Measurements from ENCODE around the gene B3GAT3.

Gene B3GAT3

DNA sequence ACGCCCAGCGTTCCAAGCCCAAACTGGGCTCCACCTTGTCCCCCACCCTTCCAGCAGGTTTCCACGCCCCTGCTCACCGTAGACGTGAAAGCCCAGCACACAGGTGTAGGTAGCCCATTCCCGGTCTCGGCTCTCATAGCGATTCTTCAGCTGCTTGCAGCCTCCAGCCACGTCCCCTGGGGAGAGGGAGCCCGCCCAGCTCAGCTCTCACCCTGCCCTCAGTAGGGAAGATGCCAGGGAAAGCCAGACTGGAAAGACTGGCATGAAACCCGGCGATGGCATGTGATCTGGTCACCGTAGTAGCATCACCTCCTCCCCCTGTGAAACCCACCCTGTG lies 18.7 kb downstream of the B3GAT3 start:
- Histone ChIP-seq H3K79me2 (ENCODE audit: insufficient read depth, low read length) (peaks cover 33% of the 10 kb centered on the region), H3K27ac (ENCODE audit: low read depth, low read length) (no peak overlapping the region), H4K20me1 (ENCODE audit: low read depth, low read length) (no peaks in the 10 kb centered on the region), H3K9ac (ENCODE audit: low read length) (no peak overlapping the region), H3K36me3 (ENCODE audit: low read length) (peaks cover 18% of the 10 kb centered on the region; the same call in 1 of the 2 replicates), H3K9me3 (ENCODE audit: insufficient read depth, low read length) (no peaks in the 10 kb centered on the region), H3K27me3 (ENCODE audit: low read length) (no peaks in the 10 kb centered on the region), H3K4me2 (ENCODE audit: low read depth, low read length, poor library complexity, severe bottlenecking) (no peak overlapping the region), H2AFZ (ENCODE audit: low read depth, low read length, severe bottlenecking) (no peak overlapping the region), H3F3A (ENCODE audit: insufficient read depth) (peaks cover 20% of the 10 kb centered on the region), H3K9me2 (replicated peaks; ENCODE audit: insufficient read depth, low read length) (no peaks in the 10 kb centered on the region), H3K4me3 (ENCODE audit: insufficient read depth, low read length, poor library complexity, severe bottlenecking) (no peak overlapping the region)
- TF ChIP-seq, protein P1, sequence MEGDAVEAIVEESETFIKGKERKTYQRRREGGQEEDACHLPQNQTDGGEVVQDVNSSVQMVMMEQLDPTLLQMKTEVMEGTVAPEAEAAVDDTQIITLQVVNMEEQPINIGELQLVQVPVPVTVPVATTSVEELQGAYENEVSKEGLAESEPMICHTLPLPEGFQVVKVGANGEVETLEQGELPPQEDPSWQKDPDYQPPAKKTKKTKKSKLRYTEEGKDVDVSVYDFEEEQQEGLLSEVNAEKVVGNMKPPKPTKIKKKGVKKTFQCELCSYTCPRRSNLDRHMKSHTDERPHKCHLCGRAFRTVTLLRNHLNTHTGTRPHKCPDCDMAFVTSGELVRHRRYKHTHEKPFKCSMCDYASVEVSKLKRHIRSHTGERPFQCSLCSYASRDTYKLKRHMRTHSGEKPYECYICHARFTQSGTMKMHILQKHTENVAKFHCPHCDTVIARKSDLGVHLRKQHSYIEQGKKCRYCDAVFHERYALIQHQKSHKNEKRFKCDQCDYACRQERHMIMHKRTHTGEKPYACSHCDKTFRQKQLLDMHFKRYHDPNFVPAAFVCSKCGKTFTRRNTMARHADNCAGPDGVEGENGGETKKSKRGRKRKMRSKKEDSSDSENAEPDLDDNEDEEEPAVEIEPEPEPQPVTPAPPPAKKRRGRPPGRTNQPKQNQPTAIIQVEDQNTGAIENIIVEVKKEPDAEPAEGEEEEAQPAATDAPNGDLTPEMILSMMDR (IDR thresholded peaks at IDR 0.05; ENCODE audit: insufficient read depth, low read length, poor library complexity, severe bottlenecking): no peak
- TF ChIP-seq EZH2phosphoT487 (conservative IDR thresholded peaks at IDR 0.05; ENCODE audit: low read length): no peak

- Histone ChIP-seq H4K20me1 (ENCODE audit: low read depth, low read length) (no peaks in the 10 kb centered on the region), H3K27me3 (ENCODE audit: low read length) (no peaks in the 10 kb centered on the region), H3K9me2 (replicated peaks; ENCODE audit: insufficient read depth, low read length) (no peaks in the 10 kb centered on the region), H3K36me3 (ENCODE audit: low read length) (peaks cover 18% of the 10 kb centered on the region; the same call in 1 of the 2 replicates), H3K4me2 (ENCODE audit: low read depth, low read length, poor library complexity, severe bottlenecking) (peak overlapping the region; percentile 54), H3K9ac (ENCODE audit: low read length) (0 out of 2 replicates have a peak overlapping the region, but pooled peaks have one; percentile 28), H3F3A (ENCODE audit: insufficient read depth) (peaks cover 20% of the 10 kb centered on the region), H3K79me2 (ENCODE audit: insufficient read depth, low read length) (peaks cover 33% of the 10 kb centered on the region), H2AFZ (ENCODE audit: low read depth, low read length, severe bottlenecking) (no peak overlapping the region), H3K27ac (ENCODE audit: low read depth, low read length) (peak overlapping the region; percentile 36), H3K9me3 (ENCODE audit: insufficient read depth, low read length) (no peaks in the 10 kb centered on the region), H3K4me3 (ENCODE audit: insufficient read depth, low read length, poor library complexity, severe bottlenecking) (peak overlapping the region; percentile 24)
- TF ChIP-seq EZH2phosphoT487 (conservative IDR thresholded peaks at IDR 0.05; ENCODE audit: low read length): no peak
- TF ChIP-seq, protein P1 (IDR thresholded peaks at IDR 0.05; ENCODE audit: insufficient read depth, low read length, poor library complexity, severe bottlenecking): no peak
Observed at GRCh38 chr11:62602141-62603071, 19.4 kb downstream of the B3GAT3 start.

DNA sequence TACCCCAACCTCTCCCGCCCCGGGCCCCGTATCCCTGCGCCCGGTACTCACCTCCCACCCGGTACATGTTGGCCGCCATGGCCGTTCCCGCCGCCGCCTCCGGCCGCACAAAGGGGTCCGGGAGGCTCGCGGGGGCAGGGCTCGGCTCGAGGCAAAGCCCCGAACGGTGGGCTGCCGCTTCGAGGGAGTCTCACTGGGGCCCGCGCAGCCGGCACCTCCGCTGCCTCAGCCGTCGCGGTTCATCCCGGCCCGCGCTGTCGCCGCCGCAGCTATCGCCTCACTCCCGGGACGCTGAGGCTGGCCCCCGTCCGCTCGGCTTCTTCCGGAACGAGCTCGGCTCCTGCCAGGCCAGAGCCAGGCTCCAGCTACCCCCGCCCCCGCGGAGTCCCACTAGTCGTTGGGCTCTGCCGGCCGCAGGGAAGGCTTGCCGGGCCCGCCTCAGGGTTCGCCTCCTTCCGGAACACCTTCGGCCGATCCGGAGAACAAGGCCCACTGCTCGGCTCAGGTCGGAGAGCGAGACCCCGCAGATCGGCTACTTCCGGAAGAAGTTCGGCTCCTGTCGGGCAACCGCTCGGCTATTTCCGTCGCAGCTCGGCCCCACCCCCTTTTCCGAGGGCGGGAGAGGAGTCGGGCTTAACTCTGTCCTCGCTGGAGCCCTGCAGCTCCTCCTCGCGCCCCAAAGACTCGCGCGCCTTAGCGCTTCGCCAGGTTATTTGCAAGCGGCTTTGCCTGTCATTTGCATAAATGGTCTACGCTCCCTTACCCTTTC lies 20.2 kb downstream of the B3GAT3 start, which contains the start of gene MTA2:
Gene MTA2, minus strand, starts transcription at position 494 of the 769 bp plus-strand sequence. Its CDS starts 415 bp downstream, at position 79.
- H3K27ac ChIP-seq (ENCODE audit: low read depth, low read length): peak within 1 kb of the TSS; percentile 84
- peak within 1 kb of the TSS; percentile 99 for H3K9ac ChIP-seq (ENCODE audit: low read length)
- H2AFZ ChIP-seq (ENCODE audit: low read depth, low read length, severe bottlenecking): no peak within 1 kb of the TSS
- H3K27me3 ChIP-seq (ENCODE audit: low read length): no peaks in the 10 kb centered on the region
- H3K9me3 ChIP-seq (ENCODE audit: insufficient read depth, low read length): no peaks in the 10 kb centered on the region
- no peaks in the 10 kb centered on the region for H3K9me2 ChIP-seq (replicated peaks; ENCODE audit: insufficient read depth, low read length)
- H3K79me2 ChIP-seq (ENCODE audit: insufficient read depth, low read length): peaks cover 33% of the 10 kb centered on the region
- peaks cover 20% of the 10 kb centered on the region for H3F3A ChIP-seq (ENCODE audit: insufficient read depth)
- H3K36me3 ChIP-seq (ENCODE audit: low read length): peaks cover 18% of the 10 kb centered on the region; the same call in 1 of the 2 replicates
- H3K4me3 ChIP-seq (ENCODE audit: insufficient read depth, low read length, poor library complexity, severe bottlenecking): peak within 1 kb of the TSS; percentile 88
- peak within 1 kb of the TSS; percentile 90 for H3K4me2 ChIP-seq (ENCODE audit: low read depth, low read length, poor library complexity, severe bottlenecking)
- no peaks in the 10 kb centered on the region for H4K20me1 ChIP-seq (ENCODE audit: low read depth, low read length)
- TF ChIP-seq, protein P1 (IDR thresholded peaks at IDR 0.05; ENCODE audit: insufficient read depth, low read length, poor library complexity, severe bottlenecking): no peak
- no peak for TF ChIP-seq EZH2phosphoT487 (conservative IDR thresholded peaks at IDR 0.05; ENCODE audit: low read length)

All from SU-DHL-6 (cell line).